ENCODE measurements around the gene GOLGA8B.
A peak's percentile ranks its signal among the peaks of the same experiment; 100 is the strongest.
"Not testable (repeated sequence)": the region's sequence is repeated elsewhere in the genome, so short reads cannot be mapped to it uniquely, and the experiment has no call there.

The GOLGA8B gene

DNA sequence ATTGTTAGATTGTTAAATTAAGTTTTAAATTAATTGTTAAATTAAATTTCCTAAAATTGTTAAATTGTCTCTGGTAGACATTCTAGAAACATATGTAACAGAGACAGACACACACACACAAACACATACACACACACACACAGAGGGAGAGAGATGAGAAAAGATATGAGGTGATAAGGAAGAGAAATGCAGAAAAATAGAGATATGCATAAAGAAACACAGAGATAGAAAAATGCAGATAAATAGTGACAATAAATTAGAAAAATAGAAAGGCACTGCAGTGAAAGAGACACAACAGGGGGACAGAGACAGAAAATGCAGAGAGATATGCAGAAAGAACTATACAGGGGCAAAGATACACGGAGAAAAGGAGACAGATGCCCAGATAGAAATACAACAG lies 25.1 kb upstream of the GOLGA8B start:
- Mint-ChIP-seq H3K27ac (no peak overlapping the region), H3K36me3 (ENCODE audit: low read depth) (no peaks in the 10 kb centered on the region), H3K27me3 (peaks cover 35% of the 10 kb centered on the region), H3K9me3 (no peaks in the 10 kb centered on the region), H3K4me3 (no peak overlapping the region), H3K4me1 (ENCODE audit: low read depth) (peaks cover 18% of the 10 kb centered on the region)

DNA sequence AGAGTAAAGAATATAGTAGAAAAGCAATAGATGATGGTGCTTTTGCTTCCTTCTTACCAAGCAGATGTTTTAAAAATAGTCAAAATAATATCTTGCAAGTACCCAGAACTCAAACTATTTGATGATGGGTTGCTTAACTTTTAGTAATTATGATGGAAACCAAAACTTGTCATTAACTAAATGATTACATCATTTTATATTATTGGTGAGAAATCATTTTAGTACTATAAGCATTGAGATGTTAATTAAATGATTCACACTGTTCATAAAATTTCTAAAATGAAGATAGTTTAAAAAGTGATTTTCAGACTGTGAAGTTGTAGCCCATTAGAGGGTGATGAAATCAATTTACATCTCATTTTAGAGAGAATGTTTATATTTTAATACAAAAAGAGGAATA lies 24.4 kb upstream of the GOLGA8B start:
- Mint-ChIP-seq H3K36me3 (ENCODE audit: low read depth) (no peaks in the 10 kb centered on the region), H3K27ac (no peak overlapping the region), H3K4me1 (ENCODE audit: low read depth) (peaks cover 18% of the 10 kb centered on the region), H3K27me3 (peaks cover 34% of the 10 kb centered on the region), H3K9me3 (no peaks in the 10 kb centered on the region), H3K4me3 (no peak overlapping the region)

DNA sequence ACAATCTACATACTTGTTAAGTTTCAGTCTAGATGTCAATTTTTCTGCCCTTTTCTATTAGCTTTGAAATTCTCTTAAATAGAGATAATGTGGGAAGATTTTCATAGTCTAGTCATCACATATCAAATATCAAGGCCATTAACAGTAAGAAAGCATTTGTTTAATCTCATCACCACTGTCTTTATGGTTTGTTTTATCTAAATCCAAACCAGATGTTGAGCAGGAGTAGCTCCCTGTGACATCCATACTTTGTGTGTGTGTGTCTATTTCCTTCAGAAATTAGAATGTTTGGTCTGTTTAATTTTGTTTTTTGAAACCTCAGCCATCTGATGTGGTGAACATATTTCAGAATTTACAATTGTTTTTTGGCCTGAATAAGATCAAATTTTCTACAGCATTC lies 23.1 kb upstream of the GOLGA8B start:
- H3K4me1 Mint-ChIP-seq (ENCODE audit: low read depth), result peaks cover 18% of the 10 kb centered on the region
- no peaks in the 10 kb centered on the region for H3K36me3 Mint-ChIP-seq (ENCODE audit: low read depth)
- no peaks in the 10 kb centered on the region for H3K9me3 Mint-ChIP-seq
- no peak overlapping the region for H3K27ac Mint-ChIP-seq
- H3K4me3 Mint-ChIP-seq, result no peak overlapping the region
- peaks cover 30% of the 10 kb centered on the region for H3K27me3 Mint-ChIP-seq

DNA sequence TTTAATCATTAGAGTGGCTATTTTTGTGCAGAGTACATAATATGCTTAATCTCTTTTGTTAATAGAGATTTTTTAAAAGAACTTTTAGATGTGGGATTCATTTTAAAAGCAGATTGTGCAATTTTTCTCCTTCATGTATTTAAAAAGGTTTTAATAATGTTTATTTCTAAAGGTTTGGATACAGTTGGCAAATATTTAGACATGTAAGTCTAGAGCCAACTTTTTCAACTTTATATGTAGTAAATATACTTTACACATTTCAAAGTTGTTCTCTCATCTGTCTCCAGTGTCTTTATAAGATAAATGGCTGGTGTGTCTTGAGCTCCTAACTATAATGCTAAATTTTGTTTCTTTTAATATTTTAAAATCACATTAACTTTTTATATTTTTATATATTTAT lies 22.7 kb upstream of the GOLGA8B start:
- H3K27me3 Mint-ChIP-seq, result peaks cover 31% of the 10 kb centered on the region
- H3K27ac Mint-ChIP-seq, result no peak overlapping the region
- H3K4me1 Mint-ChIP-seq (ENCODE audit: low read depth), result peaks cover 18% of the 10 kb centered on the region
- no peak overlapping the region for H3K4me3 Mint-ChIP-seq
- H3K9me3 Mint-ChIP-seq, result no peaks in the 10 kb centered on the region
- no peaks in the 10 kb centered on the region for H3K36me3 Mint-ChIP-seq (ENCODE audit: low read depth)

DNA sequence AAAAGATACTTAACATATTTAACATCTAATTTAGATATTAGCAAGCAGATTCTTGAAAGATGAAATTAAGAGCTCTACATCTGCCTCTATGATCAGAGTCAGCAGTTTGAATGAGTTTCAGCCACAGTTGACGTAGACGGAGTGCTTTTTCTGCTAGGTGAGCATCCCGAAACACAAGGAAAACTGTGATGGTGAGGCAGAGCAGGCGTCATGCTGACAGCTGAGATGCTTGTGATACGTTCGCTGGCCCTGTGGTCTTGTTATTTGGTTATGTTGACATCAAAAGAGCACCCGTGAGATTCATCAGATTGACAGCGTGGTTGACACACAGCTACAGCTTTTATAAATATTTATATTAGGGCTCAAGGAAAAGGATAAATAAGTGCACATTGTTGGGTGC lies 19.6 kb upstream of the GOLGA8B start:
- Mint-ChIP-seq H3K27ac (no peak overlapping the region), H3K4me1 (ENCODE audit: low read depth) (no peaks in the 10 kb centered on the region), H3K4me3 (no peak overlapping the region), H3K27me3 (peaks cover 41% of the 10 kb centered on the region), H3K9me3 (no peaks in the 10 kb centered on the region), H3K36me3 (ENCODE audit: low read depth) (no peaks in the 10 kb centered on the region)

DNA sequence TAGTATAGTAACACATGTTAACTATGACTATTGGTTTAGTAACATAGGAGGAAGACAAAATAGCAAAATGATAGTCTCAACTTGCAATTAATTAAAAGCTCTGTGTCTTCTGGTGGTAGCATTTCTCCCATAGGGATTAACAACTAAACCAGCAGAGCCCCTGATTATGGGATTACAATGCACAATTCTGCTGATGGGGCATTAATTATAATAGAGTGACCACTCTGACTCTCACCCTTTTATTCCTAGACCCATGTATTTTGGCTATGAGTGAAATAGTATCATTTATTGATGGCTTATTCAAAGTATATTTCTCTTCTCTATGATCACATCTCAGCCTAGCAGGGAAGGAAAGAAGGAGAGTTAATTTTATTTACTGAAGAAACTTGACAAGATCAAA lies 17.5 kb upstream of the GOLGA8B start:
- Mint-ChIP-seq H3K4me3 (no peak overlapping the region), H3K36me3 (ENCODE audit: low read depth) (no peaks in the 10 kb centered on the region), H3K27me3 (peaks cover 31% of the 10 kb centered on the region), H3K27ac (no peak overlapping the region), H3K4me1 (ENCODE audit: low read depth) (no peaks in the 10 kb centered on the region), H3K9me3 (no peaks in the 10 kb centered on the region)

DNA sequence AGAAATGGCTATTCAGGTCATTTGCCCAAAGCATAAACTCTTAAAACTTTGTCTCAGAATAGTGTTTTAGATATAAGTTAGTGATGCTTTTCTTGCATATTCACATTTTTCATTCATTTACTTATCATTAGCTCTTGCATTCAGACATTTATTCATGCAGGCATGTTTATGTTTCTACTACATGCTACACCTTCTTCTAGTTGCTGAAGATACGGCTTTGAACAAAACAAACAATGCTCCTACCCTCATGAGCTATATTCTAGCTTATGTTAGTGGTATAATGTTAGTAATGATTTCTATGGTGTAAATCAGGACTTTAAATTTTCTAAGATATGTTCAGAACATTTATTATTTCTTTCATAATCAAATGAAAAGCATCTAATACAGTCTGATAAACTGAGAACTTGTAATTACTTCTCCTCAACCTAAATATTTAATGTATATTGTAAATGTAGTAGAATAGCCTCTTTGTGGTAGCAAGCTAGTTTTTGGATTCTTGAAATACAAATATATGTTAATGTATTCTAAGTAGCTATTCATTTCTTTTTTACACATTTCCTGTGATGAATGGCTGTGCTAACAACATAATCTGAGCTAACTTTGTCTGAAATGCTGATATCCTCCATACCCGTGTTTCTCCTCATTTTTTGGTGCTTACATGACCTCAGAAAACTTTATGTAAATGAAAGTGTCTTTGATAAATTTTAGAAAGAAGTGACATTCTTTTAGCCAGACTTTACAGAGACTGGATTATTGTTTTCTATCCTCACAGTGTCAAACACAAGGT lies 15.5 kb upstream of the GOLGA8B start:
- Mint-ChIP-seq H3K4me1 (ENCODE audit: low read depth) (no peaks in the 10 kb centered on the region), H3K36me3 (ENCODE audit: low read depth) (no peaks in the 10 kb centered on the region), H3K27ac (no peak overlapping the region), H3K9me3 (no peaks in the 10 kb centered on the region), H3K4me3 (no peak overlapping the region), H3K27me3 (peaks cover 25% of the 10 kb centered on the region)

DNA sequence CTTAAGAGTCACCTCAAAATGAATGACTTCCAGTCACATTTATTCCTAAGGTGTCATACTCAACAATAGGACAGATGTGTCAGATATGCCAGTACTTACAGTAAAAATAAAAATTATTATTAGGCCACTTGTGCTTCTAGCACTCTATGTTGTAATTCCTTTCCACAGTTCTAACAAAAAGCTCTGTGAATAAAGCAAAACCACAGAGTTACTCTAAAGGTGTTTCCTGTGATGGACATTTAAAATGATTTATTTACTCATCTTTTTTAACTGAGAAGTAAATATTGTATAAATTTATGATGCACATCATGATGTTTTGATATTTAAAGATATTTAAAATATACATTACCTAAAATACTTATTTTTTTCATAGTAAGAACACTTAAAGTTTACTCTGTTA lies 13.9 kb upstream of the GOLGA8B start:
- H3K27me3 Mint-ChIP-seq, result peaks cover 20% of the 10 kb centered on the region
- H3K4me3 Mint-ChIP-seq, result no peak overlapping the region
- no peaks in the 10 kb centered on the region for H3K36me3 Mint-ChIP-seq (ENCODE audit: low read depth)
- no peaks in the 10 kb centered on the region for H3K9me3 Mint-ChIP-seq
- no peaks in the 10 kb centered on the region for H3K4me1 Mint-ChIP-seq (ENCODE audit: low read depth)
- H3K27ac Mint-ChIP-seq, result no peak overlapping the region

DNA sequence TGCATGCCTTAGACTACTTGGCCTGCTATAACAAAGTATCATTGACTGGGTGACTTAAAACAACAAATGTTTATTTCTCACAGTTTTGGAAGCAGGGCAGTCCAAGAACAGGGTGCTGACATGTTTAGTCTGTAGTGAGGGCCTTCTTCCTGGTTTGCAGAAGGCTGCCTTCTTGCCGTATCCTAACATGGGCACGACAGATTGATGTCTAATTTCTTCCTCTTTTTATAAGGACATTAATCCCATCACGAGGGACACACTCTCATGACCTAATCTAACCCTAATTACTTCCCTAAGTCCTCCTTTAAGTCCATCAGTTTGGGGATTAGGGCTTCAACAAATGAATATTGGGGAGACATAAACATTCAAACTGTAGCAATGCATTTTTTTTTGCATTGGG lies 10.9 kb upstream of the GOLGA8B start:
- Mint-ChIP-seq H3K4me3 (no peak overlapping the region), H3K27me3 (peaks cover 17% of the 10 kb centered on the region), H3K9me3 (no peaks in the 10 kb centered on the region), H3K36me3 (ENCODE audit: low read depth) (no peaks in the 10 kb centered on the region), H3K4me1 (ENCODE audit: low read depth) (no peaks in the 10 kb centered on the region), H3K27ac (no peak overlapping the region)

DNA sequence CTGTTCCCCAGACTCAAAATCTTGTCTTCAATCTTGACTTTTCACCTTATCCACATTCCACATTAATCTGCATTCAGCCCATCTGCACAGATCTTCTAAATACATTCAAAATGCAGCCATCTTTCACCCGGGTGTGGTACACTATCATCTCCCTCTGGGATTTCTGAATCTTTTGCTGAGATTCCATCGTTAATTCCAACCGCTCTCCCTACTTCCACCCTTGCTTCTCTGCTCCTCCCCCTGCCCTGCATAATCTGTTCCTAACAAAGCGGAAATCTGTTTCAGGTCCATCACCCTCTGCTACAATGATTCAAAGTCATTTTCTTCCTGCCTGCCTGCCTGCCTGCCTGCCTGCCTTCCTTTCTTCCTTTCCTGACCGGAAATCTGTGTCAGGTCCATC lies 7.9 kb upstream of the GOLGA8B start:
- H3K4me1 Mint-ChIP-seq (ENCODE audit: low read depth), result peaks cover 10% of the 10 kb centered on the region
- H3K27ac Mint-ChIP-seq, result no peak overlapping the region
- no peaks in the 10 kb centered on the region for H3K9me3 Mint-ChIP-seq
- H3K36me3 Mint-ChIP-seq (ENCODE audit: low read depth), result no peaks in the 10 kb centered on the region
- H3K4me3 Mint-ChIP-seq, result no peak overlapping the region
- H3K27me3 Mint-ChIP-seq, result peaks cover 20% of the 10 kb centered on the region

DNA sequence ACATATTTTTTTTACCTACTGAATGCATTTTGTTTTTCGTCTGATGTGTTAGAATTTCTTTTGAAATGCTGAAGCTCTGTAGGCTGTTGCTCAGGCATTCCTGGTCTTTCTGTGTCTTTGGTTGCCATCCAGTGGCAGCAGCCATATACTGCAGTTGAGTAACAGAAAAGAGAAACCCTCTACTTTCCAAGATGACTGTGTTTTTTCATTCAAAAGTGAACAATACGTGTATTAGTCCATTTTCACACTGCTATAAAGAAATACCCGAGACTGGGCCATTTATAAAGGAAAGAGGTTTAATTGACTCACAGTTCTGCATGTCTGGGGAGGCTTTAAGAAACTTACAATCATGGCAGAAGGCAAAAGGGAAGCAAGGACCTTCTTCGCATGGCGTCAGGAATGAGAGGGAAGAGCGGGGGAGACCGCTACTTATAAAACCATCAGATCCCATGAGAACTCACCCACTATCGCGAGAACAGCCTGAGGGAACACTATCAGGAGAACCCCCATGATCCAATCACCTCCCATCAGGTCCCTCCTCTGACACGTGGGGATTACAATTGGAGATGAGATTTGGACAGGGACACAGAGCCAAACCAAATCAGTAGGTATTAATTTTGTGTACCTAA lies 4.7 kb upstream of the GOLGA8B start:
- H3K4me3 Mint-ChIP-seq, result peak overlapping the region; percentile 78
- peaks cover 28% of the 10 kb centered on the region for H3K4me1 Mint-ChIP-seq (ENCODE audit: low read depth)
- H3K27ac Mint-ChIP-seq, result peak overlapping the region; percentile 86
- H3K9me3 Mint-ChIP-seq, result no peaks in the 10 kb centered on the region
- H3K27me3 Mint-ChIP-seq, result peaks cover 35% of the 10 kb centered on the region
- no peaks in the 10 kb centered on the region for H3K36me3 Mint-ChIP-seq (ENCODE audit: low read depth)

DNA sequence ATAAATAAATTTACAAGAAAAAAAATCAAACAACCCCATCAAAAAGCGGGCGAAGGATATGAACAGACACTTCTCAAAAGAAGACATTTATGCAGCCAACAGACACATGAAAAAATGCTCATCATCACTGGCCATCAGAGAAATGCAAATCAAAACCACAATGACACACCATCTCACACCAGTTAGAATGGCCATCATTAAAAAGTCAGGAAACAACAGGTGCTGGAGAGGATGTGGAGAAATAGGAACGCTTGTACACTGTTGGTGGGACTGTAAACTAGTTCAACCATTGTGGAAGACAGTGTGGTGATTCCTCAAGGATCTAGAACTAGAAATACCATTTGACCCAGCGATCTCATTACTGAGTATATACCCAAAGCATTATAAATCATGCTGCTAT lies 2.5 kb upstream of the GOLGA8B start:
- H3K36me3 Mint-ChIP-seq (ENCODE audit: low read depth); H3K27ac Mint-ChIP-seq; H3K4me3 Mint-ChIP-seq; H3K9me3 Mint-ChIP-seq: not testable (repeated sequence)
- Mint-ChIP-seq H3K4me1 (ENCODE audit: low read depth) (peaks cover 43% of the 10 kb centered on the region), H3K27me3 (peaks cover 27% of the 10 kb centered on the region)

DNA sequence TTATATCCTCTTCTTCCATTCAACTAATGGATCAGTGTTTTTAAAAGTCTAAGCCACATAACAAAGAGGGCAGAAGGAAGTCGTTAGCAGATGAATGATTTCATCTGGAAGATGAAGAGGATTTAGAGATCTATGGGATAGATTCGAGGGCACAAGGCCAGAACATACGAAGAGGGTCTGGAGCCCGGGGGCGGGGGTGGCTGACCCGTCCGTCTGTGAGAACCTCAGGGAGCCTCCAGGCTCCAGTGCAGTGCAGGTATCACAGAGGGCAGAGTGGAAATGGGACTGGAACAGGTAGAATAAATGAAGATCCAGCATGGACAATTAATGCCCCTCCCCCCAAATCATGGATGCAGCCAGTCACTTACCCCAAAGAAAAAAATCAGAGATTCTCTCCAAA lies 1.5 kb upstream of the GOLGA8B start:
- peaks cover 48% of the 10 kb centered on the region for H3K4me1 Mint-ChIP-seq (ENCODE audit: low read depth)
- peaks cover 22% of the 10 kb centered on the region for H3K27me3 Mint-ChIP-seq
- no peaks in the 10 kb centered on the region for H3K36me3 Mint-ChIP-seq (ENCODE audit: low read depth)
- H3K9me3 Mint-ChIP-seq, result no peaks in the 10 kb centered on the region
- peak overlapping the region; percentile 18 for H3K4me3 Mint-ChIP-seq
- no peak overlapping the region for H3K27ac Mint-ChIP-seq

DNA sequence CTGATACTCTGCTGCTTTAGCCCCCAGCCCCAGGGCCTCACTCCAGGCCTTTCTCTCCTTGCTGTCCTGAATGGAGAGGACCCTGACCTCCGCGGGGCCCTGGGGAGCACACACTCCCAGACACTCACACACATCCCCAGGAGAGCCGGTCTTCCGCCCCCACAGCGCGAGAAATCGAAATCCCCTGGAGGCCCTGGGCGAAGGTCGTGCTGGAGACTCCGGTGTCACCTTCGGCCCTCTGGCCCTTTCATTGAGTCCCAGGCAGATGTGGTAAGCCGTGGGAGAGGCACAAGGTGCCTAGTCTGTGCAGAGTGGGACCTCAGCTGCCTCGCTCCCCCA lies 848 bp upstream of the GOLGA8B start:
- peak overlapping the region; percentile 82 for H3K27ac Mint-ChIP-seq
- H3K9me3 Mint-ChIP-seq, result no peaks in the 10 kb centered on the region
- peak overlapping the region; percentile 85 for H3K4me3 Mint-ChIP-seq
- H3K36me3 Mint-ChIP-seq (ENCODE audit: low read depth), result no peaks in the 10 kb centered on the region
- H3K4me1 Mint-ChIP-seq (ENCODE audit: low read depth), result peaks cover 54% of the 10 kb centered on the region
- H3K27me3 Mint-ChIP-seq, result peaks cover 22% of the 10 kb centered on the region

DNA sequence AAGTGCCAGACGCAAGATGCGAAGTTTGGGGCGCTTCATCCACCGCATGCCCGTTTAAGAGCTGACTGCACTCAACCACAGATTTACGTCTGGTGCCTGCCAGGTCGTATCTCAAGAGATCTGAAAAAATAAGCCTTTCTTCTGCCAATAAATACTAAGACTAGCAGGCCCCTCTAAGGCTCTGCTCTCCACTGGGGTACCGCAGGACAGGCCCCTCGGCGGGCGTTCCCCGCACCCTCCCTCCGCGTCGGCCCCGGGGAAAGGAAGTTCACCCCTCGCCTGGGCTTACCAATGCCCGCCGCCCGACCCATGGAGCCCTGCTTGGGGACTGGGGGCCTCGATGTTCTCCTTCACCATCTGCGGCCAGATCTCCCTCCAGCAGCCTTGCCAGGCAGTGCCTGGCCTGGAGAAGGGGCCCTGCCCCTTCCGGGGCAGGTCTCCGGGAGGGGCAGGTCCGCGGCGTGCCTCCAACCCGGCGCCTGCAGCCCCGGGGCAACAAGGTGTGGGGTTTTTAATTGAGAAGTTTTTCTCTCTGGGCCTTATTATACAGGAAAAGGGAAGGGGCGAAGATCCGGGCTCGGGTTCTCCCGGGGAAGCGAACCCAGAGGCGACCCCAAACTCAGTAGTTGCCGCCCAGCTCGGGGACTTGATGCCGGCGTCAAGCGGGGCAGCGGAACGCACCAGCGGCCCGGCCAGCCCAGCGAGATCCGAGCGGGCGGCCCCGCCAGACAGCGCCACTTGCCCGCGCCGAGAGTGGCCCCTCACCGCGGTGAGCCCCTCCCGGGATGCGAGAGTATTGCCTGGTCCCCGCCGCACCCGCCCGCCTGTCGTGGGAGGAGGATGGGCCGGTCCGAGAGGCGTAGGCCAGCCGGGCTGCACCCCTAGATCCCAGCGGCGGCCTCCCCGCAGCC lies 735 bp downstream of the GOLGA8B start:
- Mint-ChIP-seq H3K4me3 (peak overlapping the region; percentile 91), H3K27me3 (peaks cover 17% of the 10 kb centered on the region), H3K9me3 (no peaks in the 10 kb centered on the region), H3K4me1 (ENCODE audit: low read depth) (peaks cover 61% of the 10 kb centered on the region), H3K36me3 (ENCODE audit: low read depth) (peaks cover 13% of the 10 kb centered on the region), H3K27ac (peak overlapping the region; percentile 80)
